CD14-positive monocyte (primary cell): ENCODE results near the gene NUP50. TPM values are rescaled to one million over a fixed set of nuclear protein-coding genes. Genes with fewer than 3 reads are reported as not detected.
A peak's percentile ranks its signal among the peaks of the same experiment; 100 is the strongest.

ENCODE experiments used
- DNase-seq, 3 donors: peaks; one replicate each; pipeline ENCODE4 v3.0.0-alpha.2; 2011 to 2022
- H2AFZ ChIP-seq: 2 replicates; pipeline ENCODE4 v1.6.0; 2012; ENCODE audit warnings: mild to moderate bottlenecking, low read depth, low read length, inconsistent platforms; ENCODE audit not compliant: insufficient read depth, poor library complexity, severe bottlenecking
- H3K27ac ChIP-seq, 2 donors: 1 replicate in 1 of 2; 2 replicates in 1 of 2; pipeline ENCODE4 v1.5.1; 2012 to 2013; ENCODE audit warnings: low read length in 2 of 2, control low read depth in 1 of 2, inconsistent platforms in 1 of 2, low read depth in 1 of 2, mild to moderate bottlenecking in 1 of 2
- H3K27me3 ChIP-seq, 2 donors: one replicate each; pipeline versions ENCODE4 v1.6.0 to v1.6.1; 2011 to 2013; ENCODE audit warnings: low read length in 2 of 2; ENCODE audit not compliant: control insufficient read depth in 2 of 2, insufficient read depth in 2 of 2
- H3K36me3 ChIP-seq, 2 donors: replicated peaks in 1 of 2; 1 replicate in 1 of 2; 2 replicates in 1 of 2; pipeline versions ENCODE4 v1.5.1 to v1.6.1; 2012 to 2013; ENCODE audit warnings: low read length in 2 of 2, control low read depth in 1 of 2, inconsistent platforms in 1 of 2, mild to moderate bottlenecking in 1 of 2; ENCODE audit not compliant: insufficient read depth in 2 of 2, control insufficient read depth in 1 of 2
- H3K4me1 ChIP-seq, 2 donors: 1 replicate in 1 of 2; 2 replicates in 1 of 2; pipeline versions ENCODE4 v1.5.1 to v1.6.1; 2012 to 2013; ENCODE audit warnings: low read length in 2 of 2, control low read depth in 1 of 2, inconsistent platforms in 1 of 2, mild to moderate bottlenecking in 1 of 2, moderate library complexity in 1 of 2; ENCODE audit not compliant: insufficient read depth in 2 of 2, control insufficient read depth in 1 of 2
- H3K4me2 ChIP-seq: replicated peaks from 2 replicates; pipeline ENCODE3; 2012; ENCODE audit warnings: low read length, moderate library complexity, mild to moderate bottlenecking; ENCODE audit not compliant: poor library complexity, severe bottlenecking; ENCODE audit errors: extremely low read depth
- H3K4me3 ChIP-seq, 3 experiments: fragments of 200-600 bp in 1 of 3; sonication (generic) in 1 of 3; replicated peaks in 1 of 3; 1 replicate in 2 of 3; 2 replicates in 1 of 3; pipeline ENCODE4 v1.5.1; 2011 to 2013; ENCODE audit warnings: low read length in 3 of 3, mild to moderate bottlenecking in 3 of 3, control low read depth in 2 of 3, low read depth in 2 of 3, inconsistent platforms in 1 of 3, moderate library complexity in 1 of 3
- H3K79me2 ChIP-seq: 2 replicates; pipeline ENCODE4 v1.6.0; 2012; ENCODE audit warnings: mild to moderate bottlenecking, control low read depth, inconsistent platforms, low read length, moderate library complexity; ENCODE audit not compliant: insufficient read depth
- H3K9ac ChIP-seq: 2 replicates; pipeline ENCODE4 v1.6.0; 2017; ENCODE audit warnings: low read length, mild to moderate bottlenecking; ENCODE audit not compliant: insufficient read depth, poor library complexity, severe bottlenecking
- H3K9me3 ChIP-seq, 2 donors: replicated peaks in 1 of 2; 1 replicate in 1 of 2; 2 replicates in 1 of 2; pipeline versions ENCODE4 v1.5.1 to v1.6.1; 2012 to 2013; ENCODE audit warnings: low read length in 2 of 2, control low read depth in 1 of 2; ENCODE audit not compliant: control insufficient read depth in 1 of 2, insufficient read depth in 1 of 2
- H4K20me1 ChIP-seq: 2 replicates; pipeline ENCODE4 v1.6.0; 2012; ENCODE audit warnings: mild to moderate bottlenecking, low read length, control low read depth, moderate library complexity; ENCODE audit not compliant: insufficient read depth
- H3K27ac Mint-ChIP-seq, 7 donors: one replicate each; pipeline ENCODE4 v1.8.0; 2020; ENCODE audit warnings: mild to moderate bottlenecking in 7 of 7, mixed read lengths in 7 of 7, moderate library complexity in 6 of 7, inconsistent platforms in 2 of 7
- H3K27me3 Mint-ChIP-seq, 3 donors: one replicate each; pipeline ENCODE4 v1.8.0; 2021 to 2022; ENCODE audit warnings: low read depth in 3 of 3, mild to moderate bottlenecking in 3 of 3, mixed read lengths in 3 of 3, moderate library complexity in 3 of 3, inconsistent platforms in 1 of 3
- H3K36me3 Mint-ChIP-seq, 2 donors: one replicate each; pipeline ENCODE4 v1.8.0; 2020; ENCODE audit warnings: mixed read lengths in 2 of 2, inconsistent platforms in 1 of 2, mild to moderate bottlenecking in 1 of 2
- H3K4me1 Mint-ChIP-seq: one replicate; pipeline ENCODE4 v1.8.0; 2020; ENCODE audit warnings: mild to moderate bottlenecking, mixed read lengths
- H3K4me3 Mint-ChIP-seq, 2 donors: one replicate each; pipeline ENCODE4 v1.8.0; 2020; ENCODE audit warnings: mild to moderate bottlenecking in 2 of 2, mixed read lengths in 2 of 2, moderate library complexity in 1 of 2
- H3K9me3 Mint-ChIP-seq, 7 donors: one replicate each; pipeline ENCODE4 v1.8.0; 2020 to 2022; ENCODE audit warnings: mixed read lengths in 7 of 7, mild to moderate bottlenecking in 6 of 7, moderate library complexity in 6 of 7, inconsistent platforms in 2 of 7
- CTCF ChIP-seq: fragments of 200-600 bp; IDR thresholded peaks from one replicate; pipeline ENCODE4 v1.8.0; 2022; ENCODE audit warnings: antibody characterized with exemption, mild to moderate bottlenecking
- WGBS: methylation state at CpG from one replicate; pipeline ENCODE4 v1.1.5; 2013; ENCODE audit warnings: missing lambda C conversion rate; ENCODE audit not compliant: insufficient coverage; 5-methylcytosine and 5-hydroxymethylcytosine counted together
- intact Hi-C, 2 donors: fragments of 100-400 bp; cut with micrococcal nuclease; formaldehyde crosslinking; loops; one replicate each; pipeline versions ENCODE4 v1.15.0 to v1.15.1; 2023
- polyA plus RNA-seq, 3 donors: library from polyadenylated mRNA; depleted of rRNA in 1 of 3; unstranded in 2 of 3; stranded (reverse) in 1 of 3; fragments of 300-500 nt in 2 of 3; fragments of >200 nt in 1 of 3; fragmentation: Illumina TruSeq in 2 of 3; gene quantifications; 1 replicate in 2 of 3; 2 replicates in 1 of 3; pipeline ENCODE4 v1.2.3, GENCODE V29; 2012 to 2021

NUP50 gene
- polyA plus RNA-seq, 3 donors = 23.4 to 28.4 (median 26.9) TPM

GRCh38 chr22:45221201-45221600, 57.5 kb downstream of the NUP50 start:
- Histone ChIP-seq H3K4me1 (peaks cover 71 to 77% of the 10 kb centered on the region in 2 donors), H3K36me3 (peaks cover 0 to 7% of the 10 kb centered on the region in 2 donors)
- intact Hi-C loops = no loop called here

More at GRCh38 chr22:45221201-45221600, 57.5 kb downstream of the NUP50 start:
- Histone ChIP-seq H3K9me3 (no peaks in the 10 kb centered on the region), H3K4me2 (no peak overlapping the region), H3K79me2 (peaks cover 100% of the 10 kb centered on the region), H2AFZ (no peak overlapping the region), H4K20me1 (peaks cover 91% of the 10 kb centered on the region), H3K27ac (peak overlapping the region in 1 of 2 donors; percentile 98), H3K9ac (no peak overlapping the region), H3K4me3 (no peak overlapping the region), H3K27me3 (no peaks in the 10 kb centered on the region)
- DNase-seq = peak in 1 of 3 donors; percentile 50
- H3K4me3 Mint-ChIP-seq = peak overlapping the region in 1 of 2 donors; percentile 4
- 14% methylated on average over 1 of the region's 5 CpGs for WGBS
- peaks cover 0 to 3% (median 0%) of the 10 kb centered on the region in 3 donors for H3K27me3 Mint-ChIP-seq
- H3K9me3 Mint-ChIP-seq = no peaks in the 10 kb centered on the region
- H3K4me1 Mint-ChIP-seq = peaks cover 82% of the 10 kb centered on the region
- peak overlapping the region; percentile 37 to 84 (median 75) for H3K27ac Mint-ChIP-seq
- no peak for TF ChIP-seq CTCF
- peaks cover 13 to 33% of the 10 kb centered on the region in 2 donors for H3K36me3 Mint-ChIP-seq
